ENCODE results near the gene IQCF2.
"Not testable (repeated sequence)": the region's sequence is repeated elsewhere in the genome, so short reads cannot be mapped to it uniquely, and the experiment has no call there.

Gene IQCF2

GRCh38 chr3:51860703-51861665 is at the start of gene IQCF2:
TSS of gene IQCF2 (plus strand) at chr3:51861615. CDS start at chr3:51861667, 52 bp downstream.
- DNase-seq (ENCODE audit: low read depth in 2 of 2): no peak

- DNase-seq (ENCODE audit: low read depth in 2 of 2): no peak
Measured at GRCh38 chr3:51813539-51813938, 47.9 kb upstream of the IQCF2 start.

- DNase-seq (ENCODE audit: low read depth in 2 of 2): no peak
Measured at GRCh38 chr3:51814034-51814433, 47.4 kb upstream of the IQCF2 start.

GRCh38 chr3:51815614-51816013 is 45.8 kb upstream of the IQCF2 start:
- no peak for DNase-seq (ENCODE audit: low read depth in 2 of 2)

- no peak for DNase-seq (ENCODE audit: low read depth in 2 of 2)
Measured at GRCh38 chr3:51816723-51817122, 44.7 kb upstream of the IQCF2 start.

- DNase-seq (ENCODE audit: low read depth in 2 of 2): no peak
Measured at GRCh38 chr3:51817375-51817774, 44.0 kb upstream of the IQCF2 start.

GRCh38 chr3:51819151-51819550 is 42.3 kb upstream of the IQCF2 start:
- no peak for DNase-seq (ENCODE audit: low read depth in 2 of 2)

GRCh38 chr3:51819709-51820406 is 41.6 kb upstream of the IQCF2 start:
- DNase-seq (ENCODE audit: low read depth in 2 of 2): no peak

- DNase-seq (ENCODE audit: low read depth in 2 of 2): no peak
Measured at GRCh38 chr3:51828297-51828696, 33.1 kb upstream of the IQCF2 start.

GRCh38 chr3:51830345-51830744 is 31.1 kb upstream of the IQCF2 start:
- DNase-seq (ENCODE audit: low read depth in 2 of 2): no peak

GRCh38 chr3:51830836-51831385 is 30.5 kb upstream of the IQCF2 start:
- DNase-seq (ENCODE audit: low read depth in 2 of 2): no peak

- no peak for DNase-seq (ENCODE audit: low read depth in 2 of 2)
Measured at GRCh38 chr3:51836606-51837005, 24.8 kb upstream of the IQCF2 start.

GRCh38 chr3:51845129-51845528 is 16.3 kb upstream of the IQCF2 start:
- DNase-seq (ENCODE audit: low read depth in 2 of 2): no peak

- not testable (repeated sequence) for DNase-seq (ENCODE audit: low read depth in 2 of 2)
Measured at GRCh38 chr3:51855411-51855810, 6.0 kb upstream of the IQCF2 start.

- DNase-seq (ENCODE audit: low read depth in 2 of 2): no peak
Measured at GRCh38 chr3:51862886-51863285, 1.5 kb downstream of the IQCF2 start.

GRCh38 chr3:51868896-51869295 is 7.5 kb downstream of the IQCF2 start:
- not testable (repeated sequence) for DNase-seq (ENCODE audit: low read depth in 2 of 2)

GRCh38 chr3:51869304-51869703 is 7.9 kb downstream of the IQCF2 start:
- no peak for DNase-seq (ENCODE audit: low read depth in 2 of 2)

- DNase-seq (ENCODE audit: low read depth in 2 of 2): no peak
Measured at GRCh38 chr3:51873253-51873766, 11.9 kb downstream of the IQCF2 start.

GRCh38 chr3:51873876-51874275 is 12.5 kb downstream of the IQCF2 start:
- DNase-seq (ENCODE audit: low read depth in 2 of 2): no peak

- no peak for DNase-seq (ENCODE audit: low read depth in 2 of 2)
Measured at GRCh38 chr3:51874411-51874810, 13.0 kb downstream of the IQCF2 start.

- no peak for DNase-seq (ENCODE audit: low read depth in 2 of 2)
Measured at GRCh38 chr3:51874889-51875288, 13.5 kb downstream of the IQCF2 start.

GRCh38 chr3:51875501-51875900 is 14.1 kb downstream of the IQCF2 start, which contains the start of gene IQCF5:
TSS of gene IQCF5 (minus strand) at chr3:51875601. CDS start at chr3:51875531, 70 bp downstream.
- no peak for DNase-seq (ENCODE audit: low read depth in 2 of 2)
